GM12892 (cell line): ENCODE data around the gene GJA3.
A peak's percentile ranks its signal among the peaks of the same experiment; 100 is the strongest.

Experiments
- DNase-seq: peaks from one replicate; pipeline ENCODE4 v3.0.0; 2011; ENCODE audit not compliant: insufficient read length
- FAIRE-seq: peaks from 2 replicates; lab custom pipeline; 2011; peaks lifted over from hg19 to GRCh38; lab: Jason Lieb, UNC
- POLR2A ChIP-seq: IDR thresholded peaks from 2 replicates; pipeline ENCODE4 v1.6.1; 2011; ENCODE audit warnings: low read depth, low read length, control low read depth
- POLR2AphosphoS5 ChIP-seq: IDR thresholded peaks from 2 replicates; pipeline ENCODE4 v1.6.1; 2011; ENCODE audit warnings: low read depth, low read length, control low read depth
- TAF1 ChIP-seq: IDR thresholded peaks from 2 replicates; pipeline ENCODE4 v1.6.1; 2011; ENCODE audit warnings: low read depth, mild to moderate bottlenecking, control low read depth, low read length, borderline replicate concordance

Gene GJA3

GRCh38 chr13:20121159-20121525 is 39.7 kb downstream of the GJA3 start:
- no peak for FAIRE-seq
- TF ChIP-seq POLR2AphosphoS5 (no peak), TAF1 (no peak), POLR2A (no peak)
- DNase-seq, result no peak

DNA sequence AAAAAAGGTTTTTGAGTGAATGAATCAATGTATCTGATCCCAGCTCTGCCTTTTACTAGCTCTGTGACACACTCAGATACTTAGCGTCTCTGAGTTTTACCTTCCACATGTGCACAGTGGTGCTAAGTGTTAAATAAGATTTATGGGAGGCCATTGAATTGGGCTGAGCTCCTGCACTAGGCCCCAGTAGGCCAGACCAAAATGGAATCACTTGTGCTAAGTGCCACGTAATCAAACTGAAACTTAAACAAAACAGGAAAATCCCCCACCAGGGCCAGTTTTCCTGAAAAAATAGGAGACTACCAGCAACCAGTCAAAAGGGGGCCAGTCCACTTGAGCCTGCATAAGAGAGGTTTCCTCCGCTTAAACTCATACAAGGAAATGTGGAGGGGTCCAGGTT is 40.9 kb downstream of the GJA3 start:
- DNase-seq (no peak), FAIRE-seq (no peak)
- TF ChIP-seq TAF1 (no peak), POLR2AphosphoS5 (no peak), POLR2A (no peak)

GRCh38 chr13:20118268-20119140 is 42.3 kb downstream of the GJA3 start:
- FAIRE-seq, result no peak
- TF ChIP-seq POLR2A, result no peak
- no peak for TF ChIP-seq POLR2AphosphoS5
- no peak for TF ChIP-seq TAF1
- DNase-seq, result peak; percentile 45

- no peak for DNase-seq
- TF ChIP-seq POLR2AphosphoS5, result no peak
- FAIRE-seq, result no peak
Measured at GRCh38 chr13:20116213-20116612, 44.6 kb downstream of the GJA3 start.

GRCh38 chr13:20114066-20114610 is 46.7 kb downstream of the GJA3 start:
- TF ChIP-seq POLR2AphosphoS5, result no peak
- no peak for TF ChIP-seq TAF1
- TF ChIP-seq POLR2A, result no peak
- no peak for FAIRE-seq
- no peak for DNase-seq

DNA sequence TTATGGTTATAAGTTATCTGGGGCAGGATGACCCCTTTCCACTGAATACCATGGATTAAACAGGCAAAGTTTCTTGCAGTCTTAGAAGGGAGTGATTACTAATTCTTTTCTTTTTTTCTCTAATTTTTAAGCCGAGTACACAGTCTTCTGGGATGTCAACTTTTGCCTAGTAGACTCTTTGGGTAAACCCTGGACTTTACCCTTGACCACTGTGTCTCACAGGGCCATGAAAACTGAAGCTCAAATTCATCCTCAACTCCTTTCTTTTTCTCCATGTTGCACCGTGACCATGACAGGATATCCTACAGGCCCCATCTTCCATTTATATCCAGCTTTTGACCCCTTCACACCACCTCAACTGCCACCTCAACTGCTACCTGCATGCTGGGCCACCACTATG is 51.8 kb downstream of the GJA3 start:
- no peak for FAIRE-seq
- TF ChIP-seq POLR2A (no peak), POLR2AphosphoS5 (no peak), TAF1 (no peak)
- no peak for DNase-seq

DNA sequence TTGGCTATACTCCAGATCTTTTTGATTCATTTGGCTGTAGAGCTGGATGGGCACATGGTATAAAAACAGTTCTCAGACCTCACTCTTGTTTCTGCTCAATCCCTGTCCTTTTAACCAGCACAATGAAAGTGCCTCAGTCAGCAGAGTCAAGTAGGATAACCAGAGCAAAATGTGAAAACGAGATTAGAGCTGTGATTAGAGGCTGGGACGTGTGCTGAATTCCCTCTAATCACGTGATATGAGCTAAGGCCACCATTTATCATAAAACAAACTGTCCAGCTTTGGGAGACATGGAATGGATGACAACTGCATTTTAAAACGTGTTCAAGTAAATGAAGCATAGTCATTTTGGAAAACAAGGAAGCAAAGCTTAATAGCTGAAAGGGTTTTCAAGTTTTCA is 54.1 kb downstream of the GJA3 start:
- DNase-seq (no peak), FAIRE-seq (no peak)
- TF ChIP-seq POLR2AphosphoS5, result no peak
- TF ChIP-seq TAF1, result no peak
- no peak for TF ChIP-seq POLR2A

GRCh38 chr13:20105161-20105689 is 55.6 kb downstream of the GJA3 start:
- DNase-seq, result no peak
- no peak for FAIRE-seq
- TF ChIP-seq TAF1, result no peak
- TF ChIP-seq POLR2AphosphoS5, result no peak
- TF ChIP-seq POLR2A, result no peak

- no peak for FAIRE-seq
Measured at GRCh38 chr13:20102525-20103180, 58.2 kb downstream of the GJA3 start.

GRCh38 chr13:20101467-20102316 is 59.2 kb downstream of the GJA3 start:
- DNase-seq, result no peak
- no peak for FAIRE-seq
- TF ChIP-seq TAF1 (no peak), POLR2AphosphoS5 (no peak), POLR2A (no peak)

More at GRCh38 chr13:20102525-20103180, 58.2 kb downstream of the GJA3 start:
- TF ChIP-seq POLR2A, result no peak
- TF ChIP-seq TAF1, result no peak
- no peak for TF ChIP-seq POLR2AphosphoS5
- no peak for DNase-seq

GRCh38 chr13:20099319-20099718 is 61.5 kb downstream of the GJA3 start:
- DNase-seq, result no peak
- FAIRE-seq, result no peak
- no peak for TF ChIP-seq POLR2A
- no peak for TF ChIP-seq POLR2AphosphoS5
- TF ChIP-seq TAF1, result no peak
